Glutamatergic neuron (in vitro differentiated cells): Measurements from ENCODE around the gene PSMD5. TPM values are rescaled to one million over a fixed set of nuclear protein-coding genes. Genes with fewer than 3 reads are reported as not detected.
A peak's percentile ranks its signal among the peaks of the same experiment; 100 is the strongest.

Experiments
- DNase-seq: peaks from one replicate; pipeline ENCODE4 v3.0.0; 2022
- H3K27ac Mint-ChIP-seq: one replicate; pipeline ENCODE4 v1.8.0; 2020; ENCODE audit warnings: mild to moderate bottlenecking, mixed read lengths, inconsistent platforms; ENCODE audit not compliant: unreplicated experiment
- H3K27me3 Mint-ChIP-seq: one replicate; pipeline ENCODE4 v1.8.0; 2020; ENCODE audit warnings: mild to moderate bottlenecking, moderate library complexity, mixed read lengths, inconsistent platforms; ENCODE audit not compliant: unreplicated experiment
- H3K36me3 Mint-ChIP-seq: one replicate; pipeline ENCODE4 v1.8.0; 2020; ENCODE audit warnings: mild to moderate bottlenecking, mixed read lengths, inconsistent platforms; ENCODE audit not compliant: unreplicated experiment
- H3K4me1 Mint-ChIP-seq: one replicate; pipeline ENCODE4 v1.8.0; 2020; ENCODE audit warnings: mild to moderate bottlenecking, low read depth, mixed read lengths, inconsistent platforms; ENCODE audit not compliant: unreplicated experiment
- H3K4me3 Mint-ChIP-seq: one replicate; pipeline ENCODE4 v1.8.0; 2020; ENCODE audit warnings: mild to moderate bottlenecking, mixed read lengths, inconsistent platforms; ENCODE audit not compliant: unreplicated experiment
- H3K9me3 Mint-ChIP-seq: one replicate; pipeline ENCODE4 v1.8.0; 2020; ENCODE audit warnings: mild to moderate bottlenecking, moderate library complexity, mixed read lengths, inconsistent platforms; ENCODE audit not compliant: unreplicated experiment
- total RNA-seq: library from RNA; stranded (reverse); fragmentation: NEBNext Ultra II Directional; extraction: Animal tissue kit (Norgen Biotek cat#: 25700); gene quantifications from one replicate; pipeline ENCODE4 v1.2.1, GENCODE V29; 2021; ENCODE audit not compliant: unreplicated experiment
- TF ChIP-seq, protein P1 (sequence below): fragments of 200-600 bp; sonication (generic); IDR thresholded peaks from one replicate; pipeline ENCODE4 v1.5.0; 2021; ENCODE audit not compliant: partially characterized antibody, unreplicated experiment

PSMD5 gene
- total RNA-seq, 1 donor from 2014 or later: 48.5 TPM

DNA sequence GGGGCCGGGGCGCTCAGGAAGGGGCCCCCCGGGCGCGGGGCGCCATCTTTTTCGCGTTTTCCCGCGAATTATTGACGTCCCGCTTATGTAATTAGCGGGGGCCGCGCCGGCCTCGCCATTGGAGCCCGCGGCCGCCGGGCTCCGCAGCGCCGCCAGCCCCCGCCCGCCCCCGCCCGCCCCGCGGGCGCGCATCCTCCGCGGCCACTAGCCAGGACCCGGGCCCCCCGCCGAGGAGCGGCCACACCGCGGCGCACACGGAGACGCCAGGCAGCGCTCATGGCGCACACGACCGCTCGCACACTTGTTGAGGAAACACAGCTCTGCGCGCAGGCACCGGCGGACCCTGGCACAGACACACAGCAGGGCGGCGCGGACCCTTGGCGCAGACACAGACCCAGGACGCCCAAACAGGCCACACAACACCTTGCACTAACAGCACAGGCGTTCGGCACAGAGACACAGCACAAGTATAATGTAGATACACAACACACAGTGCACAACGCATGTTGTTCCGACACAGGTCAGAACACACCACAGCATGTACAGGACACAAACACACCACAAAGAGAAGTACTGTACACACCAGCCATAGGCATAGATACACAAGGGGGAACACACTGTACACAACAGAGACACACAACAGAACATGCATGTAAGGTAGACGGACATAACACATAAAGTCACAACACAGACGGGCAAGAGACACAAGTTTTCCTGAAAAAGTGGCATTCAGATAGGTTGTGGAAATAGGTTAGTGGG, 34.7 kb upstream of the PSMD5 start:
- Mint-ChIP-seq H3K9me3 (peaks cover 12% of the 10 kb centered on the region), H3K36me3 (no peaks in the 10 kb centered on the region), H3K27me3 (peaks cover 8% of the 10 kb centered on the region), H3K27ac (peak overlapping the region; percentile 67), H3K4me1 (peaks cover 11% of the 10 kb centered on the region), H3K4me3 (peak overlapping the region; percentile 96)
- peak; percentile 69 for DNase-seq
- TF ChIP-seq, protein P1, sequence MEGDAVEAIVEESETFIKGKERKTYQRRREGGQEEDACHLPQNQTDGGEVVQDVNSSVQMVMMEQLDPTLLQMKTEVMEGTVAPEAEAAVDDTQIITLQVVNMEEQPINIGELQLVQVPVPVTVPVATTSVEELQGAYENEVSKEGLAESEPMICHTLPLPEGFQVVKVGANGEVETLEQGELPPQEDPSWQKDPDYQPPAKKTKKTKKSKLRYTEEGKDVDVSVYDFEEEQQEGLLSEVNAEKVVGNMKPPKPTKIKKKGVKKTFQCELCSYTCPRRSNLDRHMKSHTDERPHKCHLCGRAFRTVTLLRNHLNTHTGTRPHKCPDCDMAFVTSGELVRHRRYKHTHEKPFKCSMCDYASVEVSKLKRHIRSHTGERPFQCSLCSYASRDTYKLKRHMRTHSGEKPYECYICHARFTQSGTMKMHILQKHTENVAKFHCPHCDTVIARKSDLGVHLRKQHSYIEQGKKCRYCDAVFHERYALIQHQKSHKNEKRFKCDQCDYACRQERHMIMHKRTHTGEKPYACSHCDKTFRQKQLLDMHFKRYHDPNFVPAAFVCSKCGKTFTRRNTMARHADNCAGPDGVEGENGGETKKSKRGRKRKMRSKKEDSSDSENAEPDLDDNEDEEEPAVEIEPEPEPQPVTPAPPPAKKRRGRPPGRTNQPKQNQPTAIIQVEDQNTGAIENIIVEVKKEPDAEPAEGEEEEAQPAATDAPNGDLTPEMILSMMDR: no peak

DNA sequence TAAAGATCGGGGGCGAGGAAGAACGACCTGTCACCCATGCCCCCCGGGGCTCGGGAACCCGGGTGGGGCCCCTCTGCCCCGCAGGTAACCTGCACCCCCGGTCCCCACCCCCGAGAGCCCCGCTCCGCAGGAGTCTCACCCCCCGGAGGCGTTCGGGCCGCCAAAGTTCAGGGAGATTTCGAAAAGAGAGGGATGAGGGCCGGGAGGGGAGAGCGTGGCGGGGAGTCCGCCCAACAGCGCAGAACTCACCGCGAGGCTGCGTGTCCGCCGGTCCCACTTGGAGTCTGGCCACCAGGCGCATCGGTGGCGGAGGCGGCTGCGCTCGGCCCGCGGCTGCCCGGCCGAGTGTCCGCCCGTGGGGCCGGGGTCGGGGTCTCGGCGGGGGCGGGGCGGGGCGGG, 34.1 kb upstream of the PSMD5 start, which contains the start of gene PHF19:
TSS of gene PHF19 (minus strand) at position 347 of the 399 bp plus-strand sequence. CDS start 2,447 bp downstream, outside the sequence.
- Mint-ChIP-seq H3K9me3 (peaks cover 12% of the 10 kb centered on the region), H3K27me3 (peaks cover 8% of the 10 kb centered on the region), H3K27ac (peak within 1 kb of the TSS; percentile 67), H3K4me3 (peak within 1 kb of the TSS; percentile 96), H3K36me3 (no peaks in the 10 kb centered on the region), H3K4me1 (peaks cover 11% of the 10 kb centered on the region)
- TF ChIP-seq, protein P1: no peak
- peak; percentile 54 for DNase-seq

DNA sequence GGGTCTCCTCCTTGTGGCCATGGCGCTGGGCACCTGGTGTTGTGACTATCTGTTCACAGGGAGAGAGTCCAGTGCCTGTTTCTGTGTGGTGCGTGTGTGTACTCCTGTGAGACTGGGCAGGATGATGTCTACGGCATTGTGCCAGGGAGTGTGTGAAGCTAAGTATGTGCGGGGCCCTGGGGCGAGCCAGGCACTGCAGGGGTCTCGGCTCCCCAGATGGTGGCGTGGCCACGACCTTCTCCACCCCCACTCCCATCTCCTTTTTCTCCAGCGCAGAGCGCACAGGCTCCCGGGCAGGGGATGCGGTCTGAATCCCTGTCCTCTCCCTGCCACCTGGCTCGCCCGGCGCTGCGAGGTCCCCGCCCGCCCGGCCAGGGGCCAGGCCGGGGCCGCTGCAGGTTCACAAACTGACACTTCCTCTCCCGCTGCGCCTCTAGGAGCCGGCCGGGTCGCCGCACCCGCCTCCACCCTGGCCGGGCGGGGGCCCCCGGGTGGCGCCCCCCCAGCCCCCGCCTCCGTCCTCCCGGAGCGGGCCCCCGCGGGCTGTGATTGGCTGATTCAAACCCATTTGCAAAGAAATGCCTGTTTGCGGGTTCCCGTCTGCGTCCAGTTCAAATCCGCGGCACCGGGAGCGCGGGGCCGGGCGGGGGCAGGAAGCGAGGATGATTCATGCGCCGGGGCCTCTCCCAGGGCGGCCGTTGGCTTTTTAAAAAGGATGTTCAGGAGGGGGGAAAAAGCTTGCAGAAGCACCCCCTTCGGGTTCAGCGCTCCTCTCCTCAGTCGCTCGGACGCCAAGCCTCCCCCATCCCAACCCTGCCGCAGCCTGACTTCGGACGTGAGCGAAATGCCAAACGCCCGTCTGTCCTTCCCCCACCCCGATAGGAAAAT, 33.5 kb upstream of the PSMD5 start:
- Mint-ChIP-seq H3K27me3 (peaks cover 8% of the 10 kb centered on the region), H3K4me3 (peak overlapping the region; percentile 79), H3K27ac (peak overlapping the region; percentile 16), H3K4me1 (peaks cover 11% of the 10 kb centered on the region), H3K36me3 (no peaks in the 10 kb centered on the region), H3K9me3 (peaks cover 12% of the 10 kb centered on the region)
- DNase-seq: peak; percentile 64
- TF ChIP-seq, protein P1: no peak

DNA sequence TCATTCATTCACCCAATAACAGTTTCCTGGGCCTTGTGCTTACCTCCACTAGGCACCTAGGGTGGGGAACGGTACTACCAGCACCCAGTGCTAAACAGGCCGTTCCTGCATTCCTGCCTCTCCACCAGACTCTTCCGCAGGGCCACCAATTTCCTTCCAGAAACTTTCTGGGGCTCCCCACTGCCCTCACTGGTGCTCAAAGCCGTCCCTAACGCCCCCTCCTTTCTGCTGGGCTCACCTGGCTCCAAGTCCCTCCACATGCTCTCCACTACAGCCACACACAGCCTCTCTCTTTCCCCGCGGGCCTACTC, 32.9 kb upstream of the PSMD5 start:
- Mint-ChIP-seq H3K4me3 (peak overlapping the region; percentile 79), H3K9me3 (peaks cover 10% of the 10 kb centered on the region), H3K36me3 (no peaks in the 10 kb centered on the region), H3K4me1 (peaks cover 11% of the 10 kb centered on the region), H3K27ac (peak overlapping the region; percentile 16), H3K27me3 (peaks cover 8% of the 10 kb centered on the region)
- TF ChIP-seq, protein P1: no peak
- DNase-seq: no peak
